Measurements from ENCODE around the gene DSCAML1.

The DSCAML1 gene

GRCh38 chr11:117687776-117688175 lies 109.2 kb downstream of the DSCAML1 start:
- FAIRE-seq = no peak

GRCh38 chr11:117686711-117687110 lies 110.3 kb downstream of the DSCAML1 start:
- FAIRE-seq = no peak

GRCh38 chr11:117685566-117685965 lies 111.5 kb downstream of the DSCAML1 start:
- no peak for FAIRE-seq

- FAIRE-seq = no peak
Observed at GRCh38 chr11:117684731-117685130, 112.3 kb downstream of the DSCAML1 start.

GRCh38 chr11:117684111-117684510 lies 112.9 kb downstream of the DSCAML1 start:
- no peak for FAIRE-seq

GRCh38 chr11:117681438-117681837 lies 115.6 kb downstream of the DSCAML1 start:
- no peak for FAIRE-seq

- FAIRE-seq = no peak
Observed at GRCh38 chr11:117679461-117679860, 117.6 kb downstream of the DSCAML1 start.

GRCh38 chr11:117678658-117679406 lies 118.2 kb downstream of the DSCAML1 start:
- FAIRE-seq = no peak

- no peak for FAIRE-seq
Observed at GRCh38 chr11:117677729-117678310, 119.2 kb downstream of the DSCAML1 start.

- no peak for FAIRE-seq
Observed at GRCh38 chr11:117676501-117676900, 120.5 kb downstream of the DSCAML1 start.

- no peak for FAIRE-seq
Observed at GRCh38 chr11:117673602-117674001, 123.4 kb downstream of the DSCAML1 start.

- FAIRE-seq = no peak
Observed at GRCh38 chr11:117671370-117671769, 125.6 kb downstream of the DSCAML1 start.

GRCh38 chr11:117670924-117671323 lies 126.1 kb downstream of the DSCAML1 start:
- no peak for FAIRE-seq

- FAIRE-seq = no peak
Observed at GRCh38 chr11:117670443-117670842, 126.6 kb downstream of the DSCAML1 start.

GRCh38 chr11:117669616-117670015 lies 127.4 kb downstream of the DSCAML1 start:
- no peak for FAIRE-seq

- no peak for FAIRE-seq
Observed at GRCh38 chr11:117669062-117669461, 128.0 kb downstream of the DSCAML1 start.

- no peak for FAIRE-seq
Observed at GRCh38 chr11:117668321-117668751, 128.7 kb downstream of the DSCAML1 start.

- FAIRE-seq = no peak
Observed at GRCh38 chr11:117664897-117665296, 132.1 kb downstream of the DSCAML1 start.

- FAIRE-seq = no peak
Observed at GRCh38 chr11:117663821-117664220, 133.2 kb downstream of the DSCAML1 start.

GRCh38 chr11:117663414-117663813 lies 133.6 kb downstream of the DSCAML1 start:
- FAIRE-seq = no peak

- no peak for FAIRE-seq
Observed at GRCh38 chr11:117662671-117663269, 134.2 kb downstream of the DSCAML1 start.

GRCh38 chr11:117662255-117662654 lies 134.8 kb downstream of the DSCAML1 start:
- no peak for FAIRE-seq

- no peak for FAIRE-seq
Observed at GRCh38 chr11:117658809-117659208, 138.2 kb downstream of the DSCAML1 start.

- FAIRE-seq = no peak
Observed at GRCh38 chr11:117657794-117658193, 139.2 kb downstream of the DSCAML1 start.

Measured in colon (tissue), 2 donors.